PFSK-1 (cell line): ENCODE measurements around the gene IGF2R.

Experiments used
- POLR2AphosphoS5 ChIP-seq: IDR thresholded peaks from 2 replicates; pipeline ENCODE4 v1.6.1; 2012; ENCODE audit warnings: low read depth, mild to moderate bottlenecking, control low read depth, low read length, moderate library complexity
- REST ChIP-seq, 2 experiments: IDR thresholded peaks; 2 replicates each; pipeline versions ENCODE4 v1.6.1 to v1.8.0; 2011 to 2012; ENCODE audit warnings: low read depth in 2 of 2, low read length in 2 of 2, control low read depth in 1 of 2, inconsistent platforms in 1 of 2, mild to moderate bottlenecking in 1 of 2, moderate library complexity in 1 of 2; ENCODE audit not compliant: insufficient read depth in 1 of 2
- TAF1 ChIP-seq: IDR thresholded peaks from 2 replicates; pipeline ENCODE4 v1.6.1; 2012; ENCODE audit warnings: low read length, control low read depth, borderline replicate concordance; ENCODE audit not compliant: insufficient read depth

GRCh38 chr6:159970659-159971063 is 1.8 kb downstream of the IGF2R start:
- TF ChIP-seq TAF1, result no peak
- no peak for TF ChIP-seq REST (IDR thresholded peaks at IDR 0.05; ENCODE audit: insufficient read depth in 1 of 2, low read depth in 2 of 2, low read length in 2 of 2)
- TF ChIP-seq POLR2AphosphoS5, result no peak
